Vagina (tissue), 2 donors: Measurements from ENCODE around the gene CRHR1. TPM values are rescaled to one million over a fixed set of nuclear protein-coding genes. Genes with fewer than 3 reads are reported as not detected.

Experiments used
- DNase-seq, 2 donors: peaks; one replicate each; pipeline ENCODE4 v3.0.0-alpha.2; 2017; ENCODE audit errors: extremely low spot score in 2 of 2
- H3K27ac ChIP-seq: fragments of 200-600 bp; sonication (generic); one replicate; pipeline ENCODE4 v1.5.1; 2019
- H3K27me3 ChIP-seq: fragments of 200-600 bp; sonication (generic); one replicate; pipeline ENCODE4 v1.5.1; 2019
- H3K36me3 ChIP-seq, 2 donors: fragments of 200-600 bp; sonication (generic); one replicate each; pipeline ENCODE4 v1.5.1; 2017 to 2019
- H3K4me1 ChIP-seq: fragments of 200-600 bp; sonication (generic); one replicate; pipeline ENCODE4 v1.5.1; 2019
- H3K4me3 ChIP-seq, 2 donors: fragments of 200-600 bp; sonication (generic); 1 replicate in 1 of 2; 2 replicates in 1 of 2; pipeline ENCODE4 v1.5.1; 2016 to 2019
- H3K9me3 ChIP-seq: fragments of 200-600 bp; sonication (generic); one replicate; pipeline ENCODE4 v1.5.1; 2019
- CTCF ChIP-seq, 3 experiments: fragments of 450-650 bp in 2 of 3; fragments of 200-600 bp in 1 of 3; sonication (generic) in 1 of 3; IDR thresholded peaks; one replicate each; pipeline ENCODE4 v1.5.1; 2017 to 2019; ENCODE audit warnings: antibody characterized with exemption in 3 of 3, mild to moderate bottlenecking in 2 of 3, moderate library complexity in 2 of 3
- POLR2A ChIP-seq, 2 donors: fragments of 450-650 bp; IDR thresholded peaks; one replicate each; pipeline ENCODE4 v1.6.1; 2017; ENCODE audit warnings: antibody characterized with exemption in 2 of 2, mild to moderate bottlenecking in 2 of 2, moderate library complexity in 2 of 2
- POLR2AphosphoS5 ChIP-seq, 2 donors: sonication (generic); formaldehyde crosslinking; IDR thresholded peaks; one replicate each; pipeline ENCODE4 v1.9.0; 2017; ENCODE audit warnings: antibody characterized with exemption in 2 of 2, mild to moderate bottlenecking in 2 of 2, low read depth in 1 of 2; ENCODE audit not compliant: insufficient read depth in 1 of 2
- intact Hi-C: fragments of 100-400 bp; cut with DNase I; formaldehyde crosslinking; loops from one replicate; pipeline ENCODE4 v1.15.1; 2023
- total RNA-seq: library from RNA; depleted of rRNA; stranded (reverse); fragments of >200 nt; gene quantifications from one replicate; pipeline ENCODE4 v1.2.3, GENCODE V29; 2016

The CRHR1 gene
- total RNA-seq, 1 donor from 2014 or later: 4.2 TPM

- Histone ChIP-seq H3K4me1 (no peaks in the 10 kb centered on the region), H3K27ac (no peak overlapping the region), H3K36me3 (no peaks in the 10 kb centered on the region), H3K27me3 (no peaks in the 10 kb centered on the region), H3K4me3 (no peak overlapping the region), H3K9me3 (no peaks in the 10 kb centered on the region)
- TF ChIP-seq POLR2A (IDR thresholded peaks at IDR 0.05) (no peak), POLR2AphosphoS5 (IDR thresholded peaks at IDR 0.05; ENCODE audit: insufficient read depth in 1 of 2, low read depth in 1 of 2) (no peak), CTCF (IDR thresholded peaks at IDR 0.05) (no peak)
- DNase-seq: no peak
- intact Hi-C loops: no loop called here
Observed at GRCh38 chr17:45847747-45848146, 63.6 kb downstream of the CRHR1 start.

- Histone ChIP-seq H3K27ac (no peak overlapping the region), H3K4me1 (no peaks in the 10 kb centered on the region), H3K4me3 (no peak overlapping the region), H3K36me3 (no peaks in the 10 kb centered on the region), H3K9me3 (no peaks in the 10 kb centered on the region), H3K27me3 (no peaks in the 10 kb centered on the region)
- intact Hi-C loops: no loop called here
- no peak for DNase-seq
- TF ChIP-seq POLR2A (IDR thresholded peaks at IDR 0.05): no peak
Observed at GRCh38 chr17:45848405-45848804, 64.3 kb downstream of the CRHR1 start.

- Histone ChIP-seq H3K27ac (no peak overlapping the region), H3K36me3 (no peaks in the 10 kb centered on the region), H3K9me3 (no peaks in the 10 kb centered on the region), H3K4me3 (no peak overlapping the region), H3K4me1 (no peaks in the 10 kb centered on the region), H3K27me3 (no peaks in the 10 kb centered on the region)
- intact Hi-C loops: no loop called here
- no peak for DNase-seq
- no peak for TF ChIP-seq POLR2A (IDR thresholded peaks at IDR 0.05)
- TF ChIP-seq CTCF (IDR thresholded peaks at IDR 0.05): no peak
- TF ChIP-seq POLR2AphosphoS5 (IDR thresholded peaks at IDR 0.05; ENCODE audit: insufficient read depth in 1 of 2, low read depth in 1 of 2): no peak
Observed at GRCh38 chr17:45848868-45849535, 64.9 kb downstream of the CRHR1 start.

- Histone ChIP-seq H3K27me3 (no peaks in the 10 kb centered on the region), H3K9me3 (no peaks in the 10 kb centered on the region), H3K36me3 (no peaks in the 10 kb centered on the region), H3K4me1 (no peaks in the 10 kb centered on the region), H3K27ac (no peak overlapping the region), H3K4me3 (no peak overlapping the region)
- intact Hi-C loops: no loop called here
- TF ChIP-seq POLR2AphosphoS5 (IDR thresholded peaks at IDR 0.05; ENCODE audit: insufficient read depth in 1 of 2, low read depth in 1 of 2) (no peak), CTCF (IDR thresholded peaks at IDR 0.05) (no peak), POLR2A (IDR thresholded peaks at IDR 0.05) (no peak)
- DNase-seq: no peak
Observed at GRCh38 chr17:45849536-45849990, 65.4 kb downstream of the CRHR1 start.

- no peak overlapping the region for H3K27ac ChIP-seq
- no peaks in the 10 kb centered on the region for H3K9me3 ChIP-seq
- H3K4me3 ChIP-seq: no peak overlapping the region
- no peaks in the 10 kb centered on the region for H3K36me3 ChIP-seq
- intact Hi-C loops: no loop called here
- H3K27me3 ChIP-seq: no peaks in the 10 kb centered on the region
- no peaks in the 10 kb centered on the region for H3K4me1 ChIP-seq
- no peak for DNase-seq
- TF ChIP-seq POLR2AphosphoS5 (IDR thresholded peaks at IDR 0.05; ENCODE audit: insufficient read depth in 1 of 2, low read depth in 1 of 2) (no peak), CTCF (IDR thresholded peaks at IDR 0.05) (no peak), POLR2A (IDR thresholded peaks at IDR 0.05) (no peak)
Observed at GRCh38 chr17:45850011-45850410, 65.9 kb downstream of the CRHR1 start.
